CD4-positive, alpha-beta T cell treated with Interleukin-15 for 1 hour (primary cell): Measurements from ENCODE around the gene NINJ1.
A peak's percentile ranks its signal among the peaks of the same experiment; 100 is the strongest.

Experiments
- DNase-seq: peaks from one replicate; pipeline ENCODE4 v3.0.0-alpha.2; 2020

NINJ1 gene

DNA sequence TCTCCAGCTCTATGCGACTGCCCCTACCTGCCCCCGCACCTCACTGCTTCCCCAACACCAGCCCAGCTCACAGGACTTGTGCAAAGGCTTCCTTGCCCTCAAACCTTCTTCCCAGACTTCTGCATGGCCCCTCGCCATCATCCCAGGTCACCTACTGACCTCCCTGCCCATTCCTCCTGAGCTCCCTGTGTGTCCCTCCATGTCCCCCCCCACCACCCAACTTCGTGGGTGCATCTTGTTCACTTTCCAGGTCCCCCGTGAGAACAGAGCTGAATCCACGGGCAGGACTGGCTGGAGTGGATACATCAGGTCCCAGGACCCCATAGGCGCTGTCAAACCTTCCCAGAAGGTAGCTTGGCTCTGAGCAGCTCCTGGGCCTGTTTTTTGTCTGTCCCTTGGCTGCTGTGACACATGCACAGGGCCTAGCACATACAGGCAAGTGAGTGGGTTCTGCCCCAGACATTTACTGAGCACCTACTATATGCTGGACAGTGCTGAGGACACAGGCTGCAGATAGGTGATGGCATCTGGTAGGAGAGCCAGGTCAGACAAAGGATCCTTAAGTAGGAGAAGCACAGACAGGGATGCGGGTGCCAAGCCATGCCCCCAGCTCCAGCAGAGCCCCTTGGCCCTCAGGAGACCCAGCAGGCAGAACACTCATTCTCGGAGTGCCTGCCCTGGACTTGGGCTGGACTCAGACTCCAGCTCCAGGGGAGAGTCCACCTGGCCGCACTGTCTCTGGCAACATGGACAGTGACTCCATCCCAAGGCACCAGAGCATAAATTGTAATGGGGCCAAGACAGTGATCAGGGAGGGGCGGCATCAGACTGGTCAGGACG lies 15.0 kb downstream of the NINJ1 start:
- DNase-seq = peak; percentile 20

DNA sequence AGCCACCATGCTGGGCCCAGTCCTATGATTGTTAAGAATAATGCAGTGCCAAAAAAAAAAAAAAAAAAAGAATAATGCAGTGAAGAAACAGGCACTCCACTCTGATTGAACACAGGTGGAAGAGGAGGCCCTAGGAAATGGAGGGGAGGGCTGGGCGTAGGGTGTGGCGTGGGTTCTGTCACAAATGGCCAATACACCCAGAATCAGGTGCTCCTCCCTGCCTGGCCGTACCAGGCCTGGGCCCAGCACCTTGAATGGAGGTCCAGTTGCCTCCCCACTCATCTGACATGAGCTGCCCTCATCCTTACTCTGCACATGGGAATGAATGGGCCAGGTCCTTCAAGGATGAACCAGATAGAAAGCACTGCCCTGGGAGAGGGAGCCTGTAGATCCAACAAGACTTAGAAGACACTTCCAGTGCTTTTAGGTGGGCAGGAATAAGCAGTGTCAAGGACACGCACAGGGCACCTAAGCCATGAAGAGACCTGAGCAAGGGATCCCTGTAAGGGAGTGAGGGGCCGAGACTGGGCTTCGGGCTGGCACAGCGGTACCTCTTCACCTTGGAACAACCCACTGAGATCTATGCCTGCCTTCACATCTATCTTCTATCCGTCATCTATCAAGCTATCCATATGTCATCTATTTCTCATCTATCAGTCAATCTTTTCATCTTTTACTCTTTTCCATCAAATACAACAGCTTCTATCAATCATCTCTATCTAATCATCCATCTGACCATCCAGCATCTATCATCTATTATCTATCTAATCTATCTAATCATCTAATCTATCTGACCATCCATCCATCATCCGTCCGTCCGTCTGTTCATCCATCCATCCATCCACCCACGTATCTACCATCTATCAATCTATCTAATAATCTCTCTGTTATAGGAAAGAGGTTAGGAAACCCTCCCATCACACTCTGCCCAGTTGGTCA lies 15.9 kb downstream of the NINJ1 start:
- peak; percentile 17 for DNase-seq

DNA sequence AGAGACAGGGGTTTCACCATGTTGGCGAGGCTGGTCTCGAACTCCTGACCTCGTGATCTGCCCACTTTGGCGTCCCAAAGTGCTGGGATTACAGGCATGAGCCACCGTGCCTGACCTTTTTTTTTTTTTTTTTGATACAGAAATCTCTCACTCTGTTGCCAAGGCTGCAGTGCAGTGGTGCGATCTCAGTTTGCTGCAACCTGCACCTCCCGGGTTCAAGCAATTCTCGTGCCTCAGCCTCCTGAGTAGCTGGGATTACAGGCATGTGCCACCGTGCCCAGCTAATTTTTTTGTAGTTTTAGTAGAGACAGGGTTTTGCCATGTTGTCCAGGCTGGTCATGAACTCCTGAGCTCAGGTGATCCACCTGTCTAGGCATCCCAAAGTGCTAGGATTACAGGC lies 16.5 kb downstream of the NINJ1 start:
- DNase-seq = peak; percentile 14

DNA sequence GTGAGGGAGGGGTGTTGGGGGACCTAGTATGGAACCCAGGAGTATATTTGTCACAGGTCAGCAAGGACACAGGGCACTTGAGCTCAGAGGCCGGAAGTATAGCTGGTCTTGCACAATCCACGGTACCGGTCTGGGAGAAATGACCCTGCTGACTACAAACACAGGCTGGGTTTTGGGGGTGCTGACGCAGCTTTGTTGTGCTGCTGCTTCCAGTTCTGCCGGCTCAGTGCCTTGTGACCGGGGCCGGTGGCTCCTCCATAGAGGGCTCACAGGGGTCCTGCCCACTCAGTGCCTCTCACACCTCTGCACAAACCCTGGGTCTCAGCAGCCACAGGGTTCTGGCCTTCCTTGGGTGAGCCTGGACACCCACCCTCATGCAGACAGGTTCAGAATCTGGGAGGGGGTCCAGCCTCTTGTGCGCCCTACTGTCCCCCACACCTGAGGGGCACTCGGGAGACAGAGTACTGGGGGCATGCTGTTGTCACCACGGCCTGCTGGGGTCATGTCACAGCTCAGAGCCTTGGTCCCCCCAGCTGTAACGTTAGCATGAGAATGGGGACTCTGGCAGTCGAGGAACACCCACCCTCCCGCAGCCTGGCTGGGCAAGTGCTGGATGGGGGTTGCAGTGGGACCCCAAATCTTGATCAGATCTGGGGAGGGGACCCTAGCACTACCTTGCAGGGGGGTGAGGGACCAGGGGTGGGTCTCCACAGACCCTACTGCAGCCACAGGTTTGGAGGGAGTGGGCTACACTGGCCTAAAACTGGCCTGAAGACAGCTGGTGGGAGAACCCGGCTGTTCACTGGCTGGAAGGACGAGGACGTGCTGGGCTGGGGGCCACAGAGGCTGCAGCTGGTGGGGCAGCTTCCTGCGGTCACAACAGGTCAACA lies 17.7 kb downstream of the NINJ1 start:
- DNase-seq = peak; percentile 84

DNA sequence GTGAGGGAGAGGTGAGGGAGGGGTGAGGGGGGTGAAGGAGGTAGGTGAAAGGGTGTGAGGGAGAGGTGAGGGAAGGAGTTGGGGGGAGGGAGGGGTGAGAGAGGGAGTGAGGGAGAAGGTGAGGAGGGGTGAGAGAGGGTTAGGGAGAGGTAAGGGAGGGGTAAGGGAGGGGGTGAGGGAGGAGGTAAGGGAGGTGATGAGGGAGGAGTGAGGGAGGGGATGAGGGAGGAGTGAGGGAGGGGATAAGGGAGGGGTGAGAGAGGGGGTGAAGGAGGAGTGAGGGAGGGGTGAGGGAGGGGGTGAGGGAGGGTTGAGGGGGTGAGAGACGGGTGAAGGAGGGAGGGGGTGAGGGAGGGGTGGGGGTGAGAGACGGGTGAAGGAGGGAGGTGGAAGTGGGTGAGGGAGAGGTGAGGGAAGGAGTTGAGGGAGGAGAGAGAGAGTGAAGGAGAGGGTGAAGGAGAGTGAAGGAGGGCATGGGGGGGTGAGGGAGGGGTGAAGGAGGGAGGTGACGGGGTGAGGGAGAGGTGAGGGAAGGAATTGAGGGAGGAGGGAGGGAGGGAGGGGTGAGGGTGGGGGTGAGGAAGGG lies 18.5 kb downstream of the NINJ1 start:
- DNase-seq = no peak

DNA sequence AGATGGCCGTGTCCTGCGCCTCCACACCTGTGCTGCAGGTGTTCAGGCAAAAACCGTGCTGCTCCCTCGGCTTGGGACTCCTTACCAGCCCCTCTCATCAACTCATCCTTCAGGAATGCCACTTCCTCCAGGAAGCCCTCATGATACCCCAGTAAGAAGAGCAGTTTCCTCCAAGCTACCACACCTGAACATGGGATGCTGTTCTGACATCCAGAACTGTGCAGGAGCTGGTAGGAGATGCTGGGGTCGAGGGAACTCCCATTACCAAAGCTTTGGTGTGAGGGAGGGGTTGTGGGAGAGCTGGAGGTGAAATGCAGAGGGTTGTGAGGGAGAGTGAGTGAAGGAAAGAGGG lies 19.1 kb downstream of the NINJ1 start:
- no peak for DNase-seq

DNA sequence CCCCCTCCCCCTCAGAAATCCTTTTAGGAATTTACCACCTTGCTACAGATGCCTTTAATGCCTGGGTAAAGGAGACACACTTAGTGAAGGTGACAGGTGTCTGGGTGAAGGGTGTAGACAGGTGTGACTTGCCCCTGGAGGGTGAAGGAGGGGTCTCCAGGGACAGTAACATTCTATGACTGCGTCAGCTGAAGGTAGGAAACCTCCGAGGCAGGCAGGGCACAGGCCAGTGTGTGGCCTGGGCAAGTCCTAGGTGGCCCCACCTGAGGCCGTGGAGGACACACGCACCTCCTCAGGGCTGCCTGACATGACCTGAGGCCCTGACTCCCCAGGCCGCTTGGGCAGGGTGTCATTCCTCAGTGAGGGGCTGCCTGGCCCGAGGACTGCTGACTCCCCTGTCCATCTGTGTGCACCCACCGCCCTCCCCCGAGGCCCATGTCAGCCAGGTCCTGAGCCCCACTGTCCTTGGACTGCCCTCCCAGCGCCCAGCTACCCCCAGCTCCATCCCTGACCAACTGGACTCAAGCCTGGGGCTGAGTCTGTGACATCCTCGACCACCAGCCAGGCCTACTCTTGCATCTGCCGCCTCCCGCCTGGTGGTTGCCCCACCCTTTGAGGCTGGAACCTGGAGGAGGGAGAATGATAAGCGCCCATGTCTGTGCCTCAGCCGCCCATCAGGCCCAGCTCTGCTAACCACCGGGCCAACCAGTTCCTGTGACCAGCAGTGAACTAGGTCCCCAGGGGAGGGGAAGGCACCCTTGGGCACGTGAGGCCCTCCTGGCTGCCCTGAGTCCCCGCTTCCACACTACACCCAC lies 19.7 kb downstream of the NINJ1 start:
- DNase-seq = peak; percentile 20

DNA sequence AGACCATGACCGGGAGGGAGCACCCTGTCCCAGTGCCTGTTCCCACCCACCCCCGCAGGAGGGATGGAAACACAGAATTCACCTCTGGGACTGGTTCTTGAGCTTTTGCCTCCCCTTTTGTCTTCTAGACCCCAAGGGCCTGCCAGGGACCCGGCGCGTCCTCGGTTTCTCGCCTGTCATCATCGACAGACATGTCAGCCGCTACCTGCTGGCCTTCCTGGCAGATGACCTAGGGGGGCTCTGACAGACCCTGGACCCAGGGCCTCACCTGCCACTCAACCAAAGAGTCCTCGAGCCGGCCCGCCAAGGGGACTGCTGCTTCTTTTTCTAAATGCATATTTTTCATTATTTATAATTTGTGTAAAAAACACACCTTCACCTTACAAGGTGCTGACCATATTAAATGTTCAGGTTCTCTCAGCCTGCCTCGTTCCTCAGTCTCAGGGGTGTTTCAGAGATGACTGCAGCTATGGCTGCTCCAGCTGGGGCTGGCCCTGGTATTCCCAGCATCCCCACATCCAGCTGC lies 21.1 kb downstream of the NINJ1 start:
- no peak for DNase-seq

DNA sequence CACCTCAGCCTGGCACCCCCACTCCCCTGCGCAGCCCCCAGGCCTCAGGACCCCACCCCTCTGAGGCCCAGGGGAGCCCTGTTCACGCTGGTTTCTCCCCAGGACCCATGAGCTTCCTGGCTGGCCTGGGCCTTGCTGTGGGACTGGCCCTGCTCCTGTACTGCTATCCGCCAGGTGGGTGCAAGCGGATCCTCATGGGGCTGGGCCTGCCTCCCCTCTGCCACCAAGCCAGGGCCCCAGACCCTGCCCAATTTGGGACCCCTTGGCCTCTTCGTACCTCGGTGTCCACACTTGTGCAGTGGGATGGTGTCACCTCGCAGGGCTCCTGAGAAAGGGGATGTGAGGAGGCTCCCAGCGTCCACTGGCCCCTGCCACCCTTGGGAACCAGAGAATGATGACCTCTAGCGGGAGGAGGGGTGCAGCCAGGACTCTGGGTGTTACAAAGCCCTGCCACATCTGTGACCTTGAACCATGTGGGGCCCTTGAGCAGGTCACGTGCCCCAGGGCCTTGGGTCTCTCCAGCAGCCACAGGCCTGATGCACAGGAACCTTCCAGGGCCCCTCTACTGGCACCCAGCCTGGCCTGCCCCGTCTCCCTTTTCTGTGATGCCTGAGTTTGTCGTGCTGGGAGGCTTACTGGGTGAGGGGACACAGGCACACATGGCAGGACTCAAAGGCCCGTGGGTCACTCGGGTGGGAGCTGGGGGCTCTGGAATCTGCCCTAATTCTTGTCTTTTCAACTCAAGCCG lies 21.8 kb downstream of the NINJ1 start:
- peak; percentile 42 for DNase-seq

DNA sequence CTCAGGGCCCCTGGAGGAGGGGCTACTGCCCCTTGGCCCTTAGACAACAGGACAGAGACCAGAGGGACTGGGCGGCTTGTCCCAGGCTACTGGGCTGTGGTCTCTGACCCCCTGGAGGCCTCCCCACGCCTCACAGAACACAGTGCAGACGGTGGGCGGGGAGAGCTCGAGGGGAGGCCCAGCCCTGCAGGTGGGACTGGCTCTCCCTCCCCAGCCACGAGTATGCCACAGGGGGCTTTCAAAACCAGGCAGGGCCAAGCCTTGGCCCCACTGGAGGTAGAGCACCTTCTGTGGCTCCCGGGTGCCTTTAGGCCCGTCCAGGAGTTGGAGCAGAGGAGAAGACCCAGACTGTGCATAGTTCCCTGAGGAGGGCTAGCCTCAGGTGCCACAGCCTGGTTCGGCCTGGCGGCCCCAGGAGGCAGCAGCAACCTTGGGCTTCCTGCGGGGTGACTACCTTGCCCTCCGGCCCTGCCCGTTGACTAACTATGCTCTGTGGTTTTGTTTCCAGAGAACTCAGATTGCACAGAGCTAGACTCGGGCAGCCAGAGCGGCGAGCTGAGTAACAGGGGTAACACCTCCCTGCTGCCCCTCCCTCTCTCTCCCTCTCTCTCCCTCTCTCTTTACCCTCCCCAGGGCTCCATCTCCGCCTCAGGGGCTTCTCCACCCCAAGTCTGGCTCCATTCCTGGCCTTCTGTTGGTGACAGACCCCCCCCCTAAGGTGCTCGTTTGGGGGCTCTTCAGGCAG lies 22.5 kb downstream of the NINJ1 start:
- DNase-seq = peak; percentile 69

DNA sequence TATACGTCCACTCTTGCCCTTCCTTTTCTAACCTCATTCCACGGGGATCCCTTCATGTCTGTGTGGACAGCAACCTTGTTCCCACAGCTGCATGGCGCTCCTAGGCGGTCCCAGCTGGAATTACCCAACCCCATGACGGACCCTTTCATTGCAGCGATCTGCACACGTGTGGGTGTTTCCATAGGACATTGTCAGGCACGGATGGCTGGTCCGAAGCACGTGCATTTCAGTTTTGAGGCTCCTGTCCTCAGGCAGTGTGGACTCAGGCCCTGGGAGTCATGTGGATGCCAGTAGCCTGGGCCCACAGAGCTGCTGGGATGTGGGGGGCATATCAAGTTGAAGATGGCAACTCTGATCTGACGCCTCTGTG lies 23.1 kb downstream of the NINJ1 start:
- no peak for DNase-seq

DNA sequence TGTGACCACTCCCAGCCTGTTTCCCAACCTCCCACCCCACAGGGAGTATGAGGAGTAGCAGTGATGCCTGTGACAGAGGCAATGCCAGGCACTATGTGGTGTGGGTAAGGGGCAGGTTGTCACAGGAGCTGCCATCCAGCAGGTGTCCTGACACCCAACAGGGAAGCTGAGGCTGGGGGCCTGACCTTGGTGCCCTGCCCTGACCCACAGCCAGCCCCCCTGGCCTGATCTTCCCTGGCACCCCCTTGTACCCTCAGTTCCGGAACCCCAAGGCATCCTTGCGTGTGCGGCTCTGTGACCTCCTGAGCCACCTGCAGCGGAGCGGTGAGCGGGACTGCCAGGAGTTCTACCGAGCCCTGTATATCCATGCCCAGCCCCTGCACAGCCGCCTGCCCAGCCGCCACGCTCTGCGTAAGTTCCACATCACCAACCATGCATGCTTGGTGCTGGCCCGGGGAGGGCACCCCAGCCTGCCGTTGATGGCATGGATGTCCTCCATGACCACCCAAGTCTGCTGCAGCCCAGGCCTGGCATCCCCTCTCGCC lies 23.7 kb downstream of the NINJ1 start:
- DNase-seq = no peak

DNA sequence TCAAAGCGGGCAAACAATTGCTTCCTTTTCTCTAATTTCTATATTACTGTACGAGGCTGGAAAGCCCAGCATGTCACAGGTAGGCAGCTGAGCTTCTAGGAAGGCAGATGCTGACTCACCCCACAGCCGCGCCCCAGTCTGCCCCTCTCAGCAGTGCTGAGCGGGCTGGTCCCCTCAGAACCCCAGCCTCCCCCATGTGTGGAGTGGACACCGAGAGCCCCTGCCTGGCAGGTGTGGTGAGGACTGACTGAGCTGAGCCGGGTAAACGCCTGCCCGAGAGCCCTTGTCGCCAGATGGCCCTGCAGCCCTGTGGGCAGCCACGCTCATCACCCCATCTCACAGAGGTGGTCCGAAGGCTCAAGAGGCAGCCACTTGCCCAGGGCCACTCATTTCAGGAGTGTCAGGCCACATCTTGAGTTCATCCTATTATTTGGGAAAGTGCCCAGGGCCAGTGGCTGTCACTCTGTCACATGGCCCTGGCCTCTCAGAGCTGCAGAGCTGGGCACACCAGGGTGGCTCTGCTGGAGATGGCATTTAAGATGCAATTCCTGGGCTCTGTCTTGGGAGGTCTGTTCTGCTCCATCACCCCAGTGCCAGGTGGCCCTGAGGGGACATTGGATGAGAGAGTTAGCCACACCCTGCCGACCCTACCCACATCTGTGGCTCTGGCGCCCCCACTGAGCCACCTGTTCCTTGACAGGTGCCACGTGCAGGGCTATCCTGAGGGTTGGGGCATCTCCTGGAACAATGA lies 25.6 kb downstream of the NINJ1 start:
- peak; percentile 20 for DNase-seq

DNA sequence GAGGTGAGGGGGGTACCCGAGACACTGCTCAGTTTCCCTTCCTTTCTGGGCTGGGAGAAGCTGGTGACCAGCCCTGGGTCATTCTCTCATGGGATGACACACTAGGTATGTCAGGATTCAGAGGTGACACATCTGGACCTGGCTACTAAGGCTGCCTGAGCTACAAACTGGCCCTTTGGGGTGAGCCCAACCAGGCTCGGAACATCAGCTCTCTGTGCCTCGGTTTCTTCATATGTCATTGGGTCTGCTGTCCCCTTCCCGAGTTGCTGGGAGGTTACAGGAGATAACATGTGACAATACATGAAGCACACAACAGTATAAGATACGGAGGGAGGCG lies 26.3 kb downstream of the NINJ1 start:
- DNase-seq = peak; percentile 14

DNA sequence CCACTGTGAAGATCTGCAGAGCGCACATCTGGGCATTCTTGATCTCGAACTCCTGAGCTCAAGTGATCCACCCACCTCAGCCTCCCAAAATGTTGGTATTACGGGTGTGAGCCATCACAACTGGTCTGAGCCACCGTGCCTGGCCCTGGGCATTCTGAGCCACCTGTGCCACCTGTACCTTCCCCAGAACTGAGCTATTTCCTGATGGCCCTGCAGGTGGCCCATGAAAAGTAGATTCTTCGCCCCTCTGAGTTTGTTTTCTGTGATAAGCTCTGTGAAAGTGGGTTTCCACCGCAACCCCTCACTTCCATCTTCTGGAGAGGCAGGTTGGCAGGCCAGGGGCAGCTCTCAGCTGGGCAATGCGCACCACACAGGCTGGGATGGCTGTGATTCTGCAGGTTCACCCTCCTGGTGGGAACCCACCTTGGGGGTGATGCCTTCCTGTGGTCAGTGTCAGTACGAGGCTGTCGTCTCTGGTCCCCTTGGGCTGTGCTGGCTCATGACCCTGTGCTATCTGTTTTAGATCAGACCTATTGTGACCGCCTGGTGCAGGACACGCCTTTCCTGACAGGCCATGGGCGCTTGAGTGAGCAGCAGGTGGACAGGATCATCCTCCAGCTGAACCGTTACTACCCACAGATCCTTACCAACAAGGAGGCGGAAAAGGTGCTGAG lies 26.8 kb downstream of the NINJ1 start:
- DNase-seq = no peak

DNA sequence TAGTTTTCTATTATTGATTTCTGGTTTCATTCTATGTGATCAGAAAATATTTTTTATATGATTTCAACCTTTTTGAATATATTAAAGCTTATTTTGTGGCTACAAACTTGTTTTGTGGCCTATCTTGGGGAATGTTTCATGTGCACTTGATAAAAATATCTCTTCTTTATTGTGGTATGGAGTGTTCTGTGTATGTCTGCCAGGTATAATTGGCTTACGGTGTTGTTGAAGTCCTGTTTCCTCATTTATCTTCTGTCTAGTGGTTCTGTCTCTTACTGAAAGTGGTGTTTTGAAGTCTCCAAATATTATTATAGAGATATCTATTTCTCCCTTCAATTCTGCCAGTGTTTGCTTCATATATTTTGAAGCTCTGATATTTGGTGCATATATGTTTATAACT lies 28.4 kb downstream of the NINJ1 start:
- DNase-seq = no peak

DNA sequence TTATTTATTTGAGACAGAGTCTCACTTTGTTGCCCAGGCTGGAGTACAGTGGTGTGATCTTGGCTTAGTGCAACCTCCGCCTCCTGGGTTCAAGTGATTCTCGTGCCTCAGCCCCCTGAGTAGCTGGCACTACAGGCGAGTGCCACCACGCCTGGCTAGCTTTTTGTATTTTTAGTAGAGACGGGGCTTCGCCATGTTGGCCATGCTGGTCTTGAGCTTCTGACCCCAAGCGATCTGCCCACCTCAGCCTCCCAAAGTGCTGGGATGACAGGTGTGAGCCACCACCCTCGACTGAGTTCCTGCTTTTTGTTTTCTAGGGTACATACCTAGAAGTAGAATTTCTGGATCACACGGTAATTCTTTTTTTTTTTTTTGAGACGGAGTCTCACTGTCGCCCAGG lies 33.0 kb downstream of the NINJ1 start:
- peak; percentile 4 for DNase-seq

DNA sequence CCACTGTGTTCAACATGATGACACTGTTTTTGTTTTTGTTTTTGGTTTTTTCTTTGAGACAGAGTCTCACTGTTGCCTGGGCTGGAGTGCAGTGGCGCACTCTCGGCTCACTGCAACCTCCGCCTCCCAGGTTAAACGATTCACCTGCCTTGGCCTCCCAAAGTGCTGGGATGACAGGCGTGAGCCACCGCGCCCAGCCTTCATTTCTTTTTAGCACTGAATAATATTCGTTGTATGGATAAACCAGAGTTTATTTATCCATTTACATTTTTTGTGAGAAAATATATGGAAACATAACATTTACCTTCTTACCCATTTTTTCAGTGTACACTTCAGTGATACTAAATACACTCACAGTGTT lies 33.8 kb downstream of the NINJ1 start:
- no peak for DNase-seq
